ENCODE data around the gene SPAG16.

Gene SPAG16

GRCh38 chr2:214069254-214069653 lies 785.0 kb downstream of the SPAG16 start:
- no peak for DNase-seq (ENCODE audit: low read depth, low spot score)

GRCh38 chr2:214075456-214075855 lies 791.2 kb downstream of the SPAG16 start:
- DNase-seq (ENCODE audit: low read depth, low spot score) = no peak

DNA sequence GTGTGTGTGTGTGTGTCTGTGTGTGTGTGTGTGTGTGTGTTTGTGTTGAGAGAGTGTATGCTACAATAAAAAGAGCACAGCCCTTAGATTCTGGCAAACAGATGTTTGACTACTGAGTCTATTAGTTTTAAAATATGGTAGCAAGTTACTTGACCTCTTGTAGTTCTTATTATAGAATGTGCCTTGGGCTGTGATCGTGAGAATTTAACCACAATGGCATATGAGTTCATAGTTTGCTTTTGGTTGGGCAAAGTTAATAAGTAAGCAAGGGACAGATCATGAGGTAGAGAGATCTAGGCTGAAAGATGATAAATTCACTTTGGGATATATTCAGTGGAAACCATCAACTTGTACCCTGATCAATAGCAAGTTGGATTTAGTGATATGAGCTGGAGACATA lies 792.3 kb downstream of the SPAG16 start:
- DNase-seq (ENCODE audit: low read depth, low spot score) = no peak

- DNase-seq (ENCODE audit: low read depth, low spot score) = no peak
Measured at GRCh38 chr2:214077727-214078126, 793.5 kb downstream of the SPAG16 start.

DNA sequence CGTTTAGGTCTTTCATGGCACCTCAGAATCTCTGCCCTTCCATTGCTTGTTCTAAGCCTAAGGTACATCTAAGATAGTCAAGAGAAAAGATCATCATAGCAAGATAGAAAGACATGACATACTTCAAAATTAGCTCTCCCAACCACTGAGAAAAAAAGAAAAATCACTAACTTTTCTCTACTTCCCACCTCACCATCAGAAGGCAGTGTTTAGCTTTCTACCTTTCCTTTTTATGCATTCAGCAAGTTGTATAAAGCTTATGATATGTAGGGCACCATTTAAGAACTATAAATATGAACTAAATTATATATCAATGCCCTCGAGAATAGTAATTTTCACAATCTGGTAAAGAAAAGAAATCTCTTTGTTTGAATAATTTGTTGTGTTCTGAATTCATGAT lies 794.8 kb downstream of the SPAG16 start:
- no peak for DNase-seq (ENCODE audit: low read depth, low spot score)

DNA sequence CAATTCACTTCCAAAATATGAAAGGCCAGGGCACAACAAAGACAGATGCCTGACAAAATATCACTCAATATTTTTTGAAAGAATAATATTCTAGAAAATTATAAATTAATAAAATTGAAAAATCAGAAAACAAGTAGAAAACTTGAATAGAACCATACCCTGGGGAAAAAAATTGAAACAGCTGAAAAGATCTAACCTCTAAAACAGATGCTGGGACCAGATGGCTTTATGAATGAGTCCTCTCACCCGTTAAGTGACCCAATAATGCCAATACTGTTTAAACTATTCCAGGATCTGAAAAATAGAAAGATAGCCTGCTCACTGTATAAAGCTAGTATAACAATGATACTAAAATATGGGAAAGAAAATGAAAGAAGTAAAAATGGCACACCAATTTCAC lies 804.3 kb downstream of the SPAG16 start:
- DNase-seq (ENCODE audit: low read depth, low spot score) = no peak

DNA sequence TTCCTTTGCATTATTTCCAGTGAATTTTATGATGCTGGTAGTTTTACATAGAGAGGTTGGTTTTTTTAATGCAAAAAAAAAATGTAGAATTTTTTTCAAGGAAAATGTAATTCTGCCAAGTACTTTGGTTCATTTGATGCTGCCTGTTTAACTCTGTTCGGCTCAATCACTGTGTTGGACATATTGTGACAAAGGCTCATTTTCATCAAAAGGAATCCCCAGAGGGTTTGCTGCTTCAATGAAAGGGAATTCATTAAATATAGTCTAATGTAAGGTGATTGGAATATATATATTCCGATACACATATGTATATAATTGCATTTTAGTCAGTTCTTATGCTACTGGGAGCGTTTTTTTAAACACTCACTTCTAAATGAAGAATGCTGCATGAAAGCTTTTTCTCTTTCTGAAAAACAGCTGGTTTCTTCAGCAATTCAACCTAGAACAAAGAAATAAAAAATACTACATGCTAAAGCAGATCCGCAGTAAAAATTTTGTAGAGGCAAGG lies 812.0 kb downstream of the SPAG16 start:
- DNase-seq (ENCODE audit: low read depth, low spot score) = no peak

DNA sequence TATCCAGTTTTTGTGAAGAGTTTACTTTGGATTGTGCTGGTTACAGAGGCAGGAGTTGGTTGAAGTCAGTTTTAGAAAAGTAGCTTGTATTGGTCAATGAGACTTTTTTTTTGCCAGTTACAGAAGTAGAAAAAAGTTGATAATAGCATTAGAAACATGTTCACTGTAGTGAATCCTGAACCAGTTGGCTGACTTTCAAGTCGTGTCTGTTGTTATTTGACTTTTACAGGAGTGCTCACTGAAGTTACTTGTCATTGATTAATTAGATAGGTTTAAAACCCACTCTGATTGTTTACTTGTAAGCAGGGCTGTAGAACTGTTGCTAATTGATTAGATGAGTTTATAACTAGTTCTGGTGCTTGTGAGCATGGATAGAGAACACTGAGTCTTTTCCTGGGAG lies 814.5 kb downstream of the SPAG16 start:
- DNase-seq (ENCODE audit: low read depth, low spot score) = no peak

GRCh38 chr2:214100488-214100887 lies 816.2 kb downstream of the SPAG16 start:
- DNase-seq (ENCODE audit: low read depth, low spot score) = no peak

GRCh38 chr2:214103276-214104001 lies 819.2 kb downstream of the SPAG16 start:
- no peak for DNase-seq (ENCODE audit: low read depth, low spot score)

- no peak for DNase-seq (ENCODE audit: low read depth, low spot score)
Measured at GRCh38 chr2:214104219-214104618, 820.0 kb downstream of the SPAG16 start.

GRCh38 chr2:214104967-214105366 lies 820.7 kb downstream of the SPAG16 start:
- DNase-seq (ENCODE audit: low read depth, low spot score) = no peak

GRCh38 chr2:214107726-214108125 lies 823.5 kb downstream of the SPAG16 start:
- no peak for DNase-seq (ENCODE audit: low read depth, low spot score)

GRCh38 chr2:214108598-214108997 lies 824.3 kb downstream of the SPAG16 start:
- no peak for DNase-seq (ENCODE audit: low read depth, low spot score)

DNA sequence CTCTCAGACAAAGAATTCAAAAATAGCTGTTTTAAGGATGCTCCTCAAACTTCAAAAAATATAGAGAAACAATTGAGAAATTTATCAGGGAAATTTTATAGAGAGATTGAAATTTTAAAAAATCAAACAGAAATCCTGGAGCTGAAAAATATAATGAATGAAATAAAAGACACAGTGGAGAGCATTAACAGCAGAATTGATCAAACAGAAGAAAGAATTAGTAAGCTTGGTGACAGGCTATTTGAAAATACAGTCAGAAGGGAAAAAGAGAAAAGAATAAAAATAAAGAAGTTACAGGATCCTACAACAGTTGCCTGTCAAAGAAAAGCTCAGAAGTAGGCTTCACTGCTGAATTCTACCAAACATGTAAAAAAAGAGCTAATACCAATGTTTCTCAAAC lies 832.8 kb downstream of the SPAG16 start:
- no peak for DNase-seq (ENCODE audit: low read depth, low spot score)

- DNase-seq (ENCODE audit: low read depth, low spot score) = no peak
Measured at GRCh38 chr2:214126135-214126534, 841.9 kb downstream of the SPAG16 start.

GRCh38 chr2:214127170-214127569 lies 842.9 kb downstream of the SPAG16 start:
- DNase-seq (ENCODE audit: low read depth, low spot score) = no peak

- DNase-seq (ENCODE audit: low read depth, low spot score) = no peak
Measured at GRCh38 chr2:214127571-214127970, 843.3 kb downstream of the SPAG16 start.

- DNase-seq (ENCODE audit: low read depth, low spot score) = no peak
Measured at GRCh38 chr2:214128040-214128439, 843.8 kb downstream of the SPAG16 start.

GRCh38 chr2:214130114-214130513 lies 845.9 kb downstream of the SPAG16 start:
- no peak for DNase-seq (ENCODE audit: low read depth, low spot score)

DNA sequence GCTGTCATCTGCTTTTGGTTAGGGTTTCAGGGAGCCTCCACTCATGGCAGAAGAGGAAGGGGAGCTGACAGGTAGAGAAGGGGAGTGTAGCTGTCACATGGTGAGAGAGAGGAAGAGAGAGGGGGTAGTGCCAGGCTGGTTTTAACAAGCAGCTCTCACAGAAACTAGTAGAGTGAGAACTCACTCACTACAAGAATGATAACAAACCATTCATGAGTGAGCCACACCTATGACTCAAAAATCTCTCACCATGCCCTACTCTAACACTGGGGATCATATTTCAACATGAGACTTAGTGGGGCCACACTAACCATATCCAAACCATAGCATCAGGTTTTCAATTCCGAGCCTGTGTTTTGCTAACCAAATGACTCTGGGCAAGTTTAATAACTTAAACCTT lies 851.7 kb downstream of the SPAG16 start:
- DNase-seq (ENCODE audit: low read depth, low spot score) = no peak

DNA sequence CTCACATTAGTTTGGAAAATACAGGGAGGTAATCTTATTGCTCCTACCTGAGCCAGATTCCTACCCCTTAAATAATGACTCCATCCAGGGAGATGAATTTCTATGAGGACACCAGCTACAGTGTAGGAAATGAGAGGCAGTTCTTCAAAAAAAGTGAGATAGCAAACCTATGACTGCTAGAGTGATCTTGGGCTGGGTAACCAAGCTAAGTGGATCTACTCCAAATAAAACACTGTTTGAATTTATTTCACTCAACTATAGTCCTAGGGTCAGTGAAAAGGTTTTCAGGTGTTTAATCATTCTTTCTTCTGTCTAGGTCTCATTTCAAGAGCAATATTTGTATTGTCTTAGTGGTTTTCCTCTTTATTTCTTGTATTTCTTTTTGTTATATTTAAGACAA lies 854.5 kb downstream of the SPAG16 start:
- no peak for DNase-seq (ENCODE audit: low read depth, low spot score)

DNA sequence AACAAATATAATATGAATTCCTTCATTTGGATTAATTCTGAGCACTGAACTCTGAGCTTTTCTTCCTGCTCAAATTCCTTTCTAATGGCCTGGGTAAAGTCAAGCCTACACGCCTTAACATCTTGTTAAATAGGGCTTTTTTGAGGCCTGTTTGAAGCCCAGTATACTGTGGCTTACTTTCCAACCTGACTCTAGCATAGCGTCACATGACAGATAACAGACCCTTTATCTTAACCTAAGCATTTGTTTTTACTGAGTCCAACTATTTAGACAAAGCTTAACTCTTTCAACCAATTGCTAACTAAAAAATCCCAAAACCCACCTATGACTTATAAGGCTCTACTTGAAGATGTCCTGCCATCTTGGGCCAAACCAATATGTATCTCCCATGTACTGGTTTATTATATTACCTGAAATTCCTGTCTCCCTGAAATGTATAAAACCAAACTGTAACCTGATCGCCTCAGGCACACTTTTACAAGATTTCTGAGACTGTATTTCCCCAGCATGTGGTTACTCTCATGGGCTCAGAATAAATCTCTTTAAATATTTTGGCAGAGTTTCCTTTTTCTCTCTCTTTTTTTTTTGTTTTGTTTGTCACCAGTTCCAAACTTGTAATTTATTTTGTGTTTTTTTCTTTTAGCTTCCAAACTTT lies 855.5 kb downstream of the SPAG16 start:
- DNase-seq (ENCODE audit: low read depth, low spot score) = no peak

Measured in activated CD4-positive, CD25-positive, alpha-beta regulatory T cell treated with anti-CD3 and anti-CD28 coated beads, Interleukin-2, amount 50 U/mL, for 16 hours (primary cell).